Right lobe of liver (tissue), 6 donors: ENCODE data around the gene REV3L. TPM values are rescaled to one million over a fixed set of nuclear protein-coding genes. Genes with fewer than 3 reads are reported as not detected.

Source experiments
- ATAC-seq, 4 donors: fragments of 200-7000 bp; cut with Tn5 transposase; one replicate each; pipeline ENCODE4 v1.9.1; 2020; ENCODE audit warnings: mild to moderate bottlenecking in 4 of 4, moderate library complexity in 4 of 4
- DNase-seq, 3 donors: peaks; one replicate each; pipeline ENCODE4 v3.0.0-alpha.2; 2020
- H3K27ac ChIP-seq, 3 donors: fragments of 200-600 bp; one replicate each; pipeline ENCODE4 v1.8.0; 2022
- H3K27me3 ChIP-seq, 2 donors: fragments of 200-600 bp; one replicate each; pipeline ENCODE4 v1.8.0; 2022
- H3K36me3 ChIP-seq, 4 donors: fragments of 200-600 bp; sonication (generic) in 1 of 4; one replicate each; pipeline versions ENCODE4 v1.5.1 to v1.8.0; 2017 to 2022; ENCODE audit warnings: control low read depth in 1 of 4
- H3K4me1 ChIP-seq, 4 donors: fragments of 200-600 bp; sonication (generic) in 1 of 4; one replicate each; pipeline versions ENCODE4 v1.5.1 to v1.8.0; 2017 to 2022; ENCODE audit warnings: control low read depth in 1 of 4
- H3K4me3 ChIP-seq, 3 donors: fragments of 200-600 bp; one replicate each; pipeline ENCODE4 v1.8.0; 2022
- H3K9me3 ChIP-seq, 4 donors: fragments of 200-600 bp; sonication (generic) in 1 of 4; one replicate each; pipeline versions ENCODE4 v1.5.1 to v1.8.0; 2017 to 2022; ENCODE audit warnings: control low read depth in 1 of 4
- POLR2A ChIP-seq: fragments of 450-650 bp; IDR thresholded peaks from one replicate; pipeline ENCODE4 v1.6.1; 2017; ENCODE audit warnings: antibody characterized with exemption, mild to moderate bottlenecking
- WGBS: methylation state at CpG from one replicate; pipeline ENCODE4 v1.1.6; 2018; ENCODE audit warnings: low coverage, low lambda C conversion rate; ENCODE audit not compliant: insufficient coverage; ENCODE audit errors: missing lambda C conversion rate; 5-methylcytosine and 5-hydroxymethylcytosine counted together
- intact Hi-C, 2 donors: fragments of 100-400 bp; cut with DNase I; formaldehyde crosslinking; loops; one replicate each; pipeline versions ENCODE4 v1.11.2 to v1.14.1; 2022
- total RNA-seq, 6 experiments: library from RNA; depleted of rRNA in 2 of 6; stranded (reverse); fragments of >200 nt in 2 of 6; fragmentation: NEBNext Ultra II Directional in 3 of 6; extraction: Animal tissue kit (Norgen Biotek cat#: 25700) in 3 of 6; gene quantifications; one replicate each; pipeline versions ENCODE4 v1.1.0 to v1.2.4, GENCODE V29; 2016 to 2023
- TF ChIP-seq, protein P1 (sequence below), 4 donors: fragments of 200-600 bp in 3 of 4; fragments of 450-650 bp in 1 of 4; IDR thresholded peaks; one replicate each; pipeline versions ENCODE4 v1.5.1 to v1.8.0; 2016 to 2022; ENCODE audit warnings: antibody characterized with exemption in 4 of 4, mild to moderate bottlenecking in 2 of 4
- donor health status: DM: no; HTN: yes; CAD: no.
- donor health status: DM: no; HTN: no; CAD: no.
- donor health status: DM: no; HTN: no; CAD: no.
- donor health status: DM: no; HTN: yes; CAD: no.
- donor health status: DM: no; HTN: yes; CAD: no.

REV3L gene
- total RNA-seq, 6 experiments from 2014 or later, result 9.3 to 21.4 (median 12.5) TPM

GRCh38 chr6:111470991-111471390, 12.0 kb downstream of the REV3L start:
- Histone ChIP-seq H3K36me3 (no peaks in the 10 kb centered on the region), H3K4me1 (no peaks in the 10 kb centered on the region), H3K4me3 (no peak overlapping the region), H3K9me3 (no peaks in the 10 kb centered on the region), H3K27me3 (no peaks in the 10 kb centered on the region), H3K27ac (no peak overlapping the region)
- 97% methylated on average over 2 of the region's 2 CpGs for whole genome bisulfite sequencing
- no peak for TF ChIP-seq POLR2A
- TF ChIP-seq, protein P1, sequence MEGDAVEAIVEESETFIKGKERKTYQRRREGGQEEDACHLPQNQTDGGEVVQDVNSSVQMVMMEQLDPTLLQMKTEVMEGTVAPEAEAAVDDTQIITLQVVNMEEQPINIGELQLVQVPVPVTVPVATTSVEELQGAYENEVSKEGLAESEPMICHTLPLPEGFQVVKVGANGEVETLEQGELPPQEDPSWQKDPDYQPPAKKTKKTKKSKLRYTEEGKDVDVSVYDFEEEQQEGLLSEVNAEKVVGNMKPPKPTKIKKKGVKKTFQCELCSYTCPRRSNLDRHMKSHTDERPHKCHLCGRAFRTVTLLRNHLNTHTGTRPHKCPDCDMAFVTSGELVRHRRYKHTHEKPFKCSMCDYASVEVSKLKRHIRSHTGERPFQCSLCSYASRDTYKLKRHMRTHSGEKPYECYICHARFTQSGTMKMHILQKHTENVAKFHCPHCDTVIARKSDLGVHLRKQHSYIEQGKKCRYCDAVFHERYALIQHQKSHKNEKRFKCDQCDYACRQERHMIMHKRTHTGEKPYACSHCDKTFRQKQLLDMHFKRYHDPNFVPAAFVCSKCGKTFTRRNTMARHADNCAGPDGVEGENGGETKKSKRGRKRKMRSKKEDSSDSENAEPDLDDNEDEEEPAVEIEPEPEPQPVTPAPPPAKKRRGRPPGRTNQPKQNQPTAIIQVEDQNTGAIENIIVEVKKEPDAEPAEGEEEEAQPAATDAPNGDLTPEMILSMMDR (IDR thresholded peaks at IDR 0.05), result no peak
- no peak for ATAC-seq
- DNase-seq, result no peak
- intact Hi-C loops, result no loop called here

DNA sequence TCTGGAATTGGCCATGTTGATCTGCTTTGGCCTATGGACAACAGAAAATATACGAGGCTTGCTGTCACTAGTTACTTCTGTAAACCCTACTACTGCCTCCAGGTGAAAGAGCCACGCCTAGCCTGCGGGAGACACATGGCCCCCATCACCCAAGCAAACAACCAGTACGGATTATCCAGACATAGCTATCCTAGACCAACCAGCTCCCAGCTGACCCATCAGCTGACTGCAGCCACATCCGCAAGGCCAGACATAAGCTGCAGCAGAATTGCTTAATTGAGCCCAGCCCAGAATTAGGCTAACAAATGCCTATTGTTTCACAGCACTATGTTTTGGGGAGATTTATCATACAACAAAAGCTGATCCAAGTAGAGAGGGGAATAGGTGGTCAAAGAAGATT, 13.5 kb downstream of the REV3L start:
- intact Hi-C loops, result no loop called here
- no peaks in the 10 kb centered on the region for H3K9me3 ChIP-seq
- ATAC-seq, result no peak

DNA sequence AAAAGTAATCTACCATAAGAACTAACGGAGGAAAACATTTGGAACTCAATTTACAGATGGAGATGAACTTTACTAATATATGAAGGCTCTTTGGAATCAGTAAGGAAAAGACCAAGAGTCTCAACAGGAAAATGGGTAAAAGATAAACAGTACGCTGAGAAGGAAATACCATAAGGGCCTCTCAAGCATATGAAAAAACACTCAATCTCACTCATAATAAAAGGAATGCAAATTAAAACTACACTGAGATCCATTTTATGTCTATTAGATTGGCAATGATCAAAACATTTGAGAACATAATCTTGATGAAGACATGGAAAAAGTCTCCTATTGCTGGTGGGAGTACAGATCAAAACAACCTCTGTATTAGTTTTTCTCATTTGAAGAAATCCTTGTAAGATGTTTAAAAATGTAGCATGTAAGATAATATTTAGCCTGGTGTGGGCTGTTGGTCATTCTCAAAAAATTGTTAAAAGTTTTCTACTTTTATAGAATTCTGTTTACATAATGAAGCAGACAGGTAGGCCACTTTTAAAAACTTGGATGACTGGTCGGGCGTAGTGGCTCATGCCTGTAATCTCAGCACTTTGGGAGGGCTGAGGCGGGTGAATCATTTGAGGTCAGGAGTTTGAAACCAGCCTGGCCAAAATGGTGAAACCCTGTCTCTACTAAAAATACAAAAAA, 14.5 kb downstream of the REV3L start:
- intact Hi-C loops, result no loop called here
- no peak for ATAC-seq
- H3K27ac ChIP-seq, result no peak overlapping the region
- H3K36me3 ChIP-seq, result no peaks in the 10 kb centered on the region
- TF ChIP-seq, protein P1 (IDR thresholded peaks at IDR 0.05), result no peak
- no peak for TF ChIP-seq POLR2A
- 71% methylated on average over 5 of the region's 5 CpGs for WGBS
- H3K4me3 ChIP-seq, result no peak overlapping the region
- H3K9me3 ChIP-seq, result no peaks in the 10 kb centered on the region
- no peaks in the 10 kb centered on the region for H3K4me1 ChIP-seq
- no peak for DNase-seq
- no peaks in the 10 kb centered on the region for H3K27me3 ChIP-seq

More for the DNA sequence above, 13.5 kb downstream of the REV3L start:
- Histone ChIP-seq H3K27me3 (no peaks in the 10 kb centered on the region), H3K4me3 (no peak overlapping the region), H3K36me3 (no peaks in the 10 kb centered on the region), H3K27ac (no peak overlapping the region), H3K4me1 (no peaks in the 10 kb centered on the region)
- no peak for DNase-seq
- 94% methylated on average over 5 of the region's 5 CpGs for WGBS
- no peak for TF ChIP-seq POLR2A
- TF ChIP-seq, protein P1 (IDR thresholded peaks at IDR 0.05), result no peak

DNA sequence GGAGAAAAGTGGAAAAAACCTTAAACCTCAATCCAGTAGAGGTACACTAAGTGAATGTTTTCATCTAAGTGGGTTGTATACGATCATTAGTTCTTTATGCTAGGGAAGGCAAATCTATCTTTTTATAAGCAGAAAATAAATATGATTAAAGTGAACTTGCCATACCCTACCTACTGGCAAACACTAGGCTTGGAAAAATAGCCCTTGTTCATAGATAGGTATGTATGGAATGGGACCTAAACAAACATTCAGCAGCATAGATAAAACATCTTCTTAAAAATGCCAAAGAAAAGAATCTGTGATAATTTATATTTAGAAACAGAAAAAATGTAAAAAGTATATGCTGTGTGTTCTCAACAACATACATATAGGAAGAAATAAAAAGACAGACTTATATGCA, 18.8 kb downstream of the REV3L start:
- Histone ChIP-seq H3K36me3 (peaks cover 0 to 2% (median 0%) of the 10 kb centered on the region in 4 donors), H3K9me3 (no peaks in the 10 kb centered on the region), H3K4me3 (no peak overlapping the region), H3K27ac (no peak overlapping the region), H3K27me3 (no peaks in the 10 kb centered on the region), H3K4me1 (peaks cover 0 to 14% (median 0%) of the 10 kb centered on the region in 4 donors)
- ATAC-seq (no peak), DNase-seq (no peak)
- intact Hi-C loops, result no loop called here
- TF ChIP-seq, protein P1 (IDR thresholded peaks at IDR 0.05), result no peak
- no peak for TF ChIP-seq POLR2A
- 92% methylated on average over 1 of the region's 1 CpG for WGBS
